T-helper 9 cell (primary cell): Measurements from ENCODE around the gene TACO1.
A peak's percentile ranks its signal among the peaks of the same experiment; 100 is the strongest.

Experiments
- DNase-seq: peaks from one replicate; pipeline ENCODE4 v3.0.0-alpha.2; 2020
- total RNA-seq, 2 donors: gene quantifications; one replicate each; lab custom pipeline; 2026; lab: John Stamatoyannopoulos, UW

TACO1 gene
- total RNA-seq = 1.7 to 2.9 reads per million in 2 donors

GRCh38 chr17:63600569-63601438, at the start of gene TACO1:
Gene TACO1, plus strand, starts transcription at chr17:63600895. Its CDS starts 189 bp downstream, at chr17:63601084.
- peak; percentile 63 for DNase-seq

GRCh38 chr17:63552211-63552610, 48.5 kb upstream of the TACO1 start:
- no peak for DNase-seq

- no peak for DNase-seq
Measured at GRCh38 chr17:63555500-63556156, 45.1 kb upstream of the TACO1 start.

GRCh38 chr17:63557416-63557815, 43.3 kb upstream of the TACO1 start:
- no peak for DNase-seq

- no peak for DNase-seq
Measured at GRCh38 chr17:63558441-63558840, 42.3 kb upstream of the TACO1 start.

- DNase-seq = no peak
Measured at GRCh38 chr17:63561819-63562218, 38.9 kb upstream of the TACO1 start.

GRCh38 chr17:63563339-63563738, 37.4 kb upstream of the TACO1 start:
- no peak for DNase-seq

- no peak for DNase-seq
Measured at GRCh38 chr17:63564562-63564961, 36.1 kb upstream of the TACO1 start.

GRCh38 chr17:63567229-63567628, 33.5 kb upstream of the TACO1 start:
- no peak for DNase-seq

GRCh38 chr17:63568563-63568962, 32.1 kb upstream of the TACO1 start:
- DNase-seq = no peak

GRCh38 chr17:63571632-63572310, 28.9 kb upstream of the TACO1 start:
- no peak for DNase-seq

- no peak for DNase-seq
Measured at GRCh38 chr17:63573634-63574033, 27.1 kb upstream of the TACO1 start.

- no peak for DNase-seq
Measured at GRCh38 chr17:63578027-63578768, 22.5 kb upstream of the TACO1 start.

- DNase-seq = no peak
Measured at GRCh38 chr17:63578769-63579111, 22.0 kb upstream of the TACO1 start.

GRCh38 chr17:63579633-63580032, 21.1 kb upstream of the TACO1 start:
- no peak for DNase-seq

GRCh38 chr17:63587770-63588169, 12.9 kb upstream of the TACO1 start:
- no peak for DNase-seq

- DNase-seq = no peak
Measured at GRCh38 chr17:63588797-63589196, 11.9 kb upstream of the TACO1 start.

GRCh38 chr17:63589646-63590045, 11.0 kb upstream of the TACO1 start:
- no peak for DNase-seq

GRCh38 chr17:63592797-63593196, 7.9 kb upstream of the TACO1 start:
- DNase-seq = no peak

GRCh38 chr17:63595132-63595531, 5.6 kb upstream of the TACO1 start:
- DNase-seq = no peak

- no peak for DNase-seq
Measured at GRCh38 chr17:63596856-63597586, 3.7 kb upstream of the TACO1 start.

- DNase-seq = no peak
Measured at GRCh38 chr17:63598281-63598680, 2.4 kb upstream of the TACO1 start.
